CD4-positive, alpha-beta T cell treated with Interleukin-10 for 1 hour (primary cell): ENCODE measurements around the gene HYDIN.
"Not testable (repeated sequence)": the region's sequence is repeated elsewhere in the genome, so short reads cannot be mapped to it uniquely, and the experiment has no call there.

Experiments
- DNase-seq: peaks from one replicate; pipeline ENCODE4 v3.0.0-alpha.2; 2020

HYDIN gene

GRCh38 chr16:71218306-71218963, 12.1 kb downstream of the HYDIN start:
- no peak for DNase-seq

- no peak for DNase-seq
Observed at GRCh38 chr16:71217506-71217905, 13.0 kb downstream of the HYDIN start.

- no peak for DNase-seq
Observed at GRCh38 chr16:71216714-71217113, 13.8 kb downstream of the HYDIN start.

GRCh38 chr16:71214746-71215381, 15.7 kb downstream of the HYDIN start:
- DNase-seq: no peak

- no peak for DNase-seq
Observed at GRCh38 chr16:71205482-71206131, 24.9 kb downstream of the HYDIN start.

- DNase-seq: no peak
Observed at GRCh38 chr16:71203631-71204030, 26.9 kb downstream of the HYDIN start.

- no peak for DNase-seq
Observed at GRCh38 chr16:71201556-71201955, 29.0 kb downstream of the HYDIN start.

- DNase-seq: no peak
Observed at GRCh38 chr16:71201054-71201453, 29.5 kb downstream of the HYDIN start.

GRCh38 chr16:71198408-71198807, 32.1 kb downstream of the HYDIN start:
- DNase-seq: no peak

GRCh38 chr16:71192387-71192786, 38.1 kb downstream of the HYDIN start:
- no peak for DNase-seq

GRCh38 chr16:71188956-71189712, 41.4 kb downstream of the HYDIN start:
- no peak for DNase-seq

- no peak for DNase-seq
Observed at GRCh38 chr16:71185347-71185746, 45.2 kb downstream of the HYDIN start.

GRCh38 chr16:71179569-71179968, 51.0 kb downstream of the HYDIN start:
- no peak for DNase-seq

- DNase-seq: no peak
Observed at GRCh38 chr16:71172481-71173207, 57.9 kb downstream of the HYDIN start.

- DNase-seq: not testable (repeated sequence)
Observed at GRCh38 chr16:71161007-71161406, 69.5 kb downstream of the HYDIN start.

GRCh38 chr16:71157278-71157677, 73.2 kb downstream of the HYDIN start:
- not testable (repeated sequence) for DNase-seq

GRCh38 chr16:71153329-71153728, 77.2 kb downstream of the HYDIN start:
- not testable (repeated sequence) for DNase-seq

GRCh38 chr16:71151654-71152053, 78.9 kb downstream of the HYDIN start:
- DNase-seq: not testable (repeated sequence)

GRCh38 chr16:71143246-71143645, 87.3 kb downstream of the HYDIN start:
- DNase-seq: not testable (repeated sequence)

- not testable (repeated sequence) for DNase-seq
Observed at GRCh38 chr16:71110565-71110964, 120.0 kb downstream of the HYDIN start.

- DNase-seq: not testable (repeated sequence)
Observed at GRCh38 chr16:71109656-71110208, 120.8 kb downstream of the HYDIN start.

- DNase-seq: not testable (repeated sequence)
Observed at GRCh38 chr16:71105881-71106280, 124.6 kb downstream of the HYDIN start.
